GM12872 (cell line): ENCODE measurements around the gene UBE2L5.

Experiments used
- TF ChIP-seq, protein P1 (sequence below): IDR thresholded peaks from 3 replicates; pipeline ENCODE4 v1.5.1; 2011; ENCODE audit warnings: low read depth, mild to moderate bottlenecking, low read length, moderate library complexity; ENCODE audit not compliant: insufficient read depth

Gene UBE2L5

DNA sequence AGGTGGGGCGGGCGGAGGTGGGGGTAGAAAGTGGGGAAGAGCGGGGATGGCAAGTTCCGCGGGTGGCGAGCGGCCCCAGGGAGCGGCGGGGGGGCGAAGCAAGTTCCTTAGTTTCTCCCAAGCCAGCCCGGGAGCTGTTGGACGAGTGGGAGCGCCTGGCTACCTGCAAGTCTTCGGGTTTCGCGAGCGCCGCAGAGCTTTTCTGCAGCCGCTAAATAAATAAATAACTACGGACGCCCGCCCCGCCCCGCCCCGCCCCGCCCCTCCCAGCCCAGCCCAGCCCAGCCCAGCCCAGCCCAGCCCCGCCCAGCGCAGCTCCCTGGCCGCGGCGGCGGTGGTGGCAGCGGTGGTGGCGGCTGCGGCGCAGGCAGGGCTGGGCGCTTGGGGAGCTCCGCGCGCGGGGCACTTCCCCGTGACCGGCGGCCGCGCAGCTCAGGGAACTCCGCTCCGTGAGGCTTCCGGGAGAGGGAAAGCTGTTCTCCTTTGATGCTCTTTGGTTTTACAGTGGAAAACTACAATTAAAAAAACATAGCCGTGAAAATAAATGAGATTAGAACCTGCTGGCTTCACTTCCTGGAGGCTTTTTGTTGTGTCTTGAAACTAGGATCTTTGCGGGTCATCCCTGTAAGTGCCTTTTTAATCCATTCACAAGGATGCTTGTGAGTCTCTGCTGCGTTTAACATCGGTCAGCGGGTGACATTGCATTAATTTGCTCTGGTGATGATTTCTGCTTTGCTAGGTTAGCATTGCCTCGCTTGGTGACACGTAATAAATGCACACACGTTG, at the start of gene UBE2L5:
Gene UBE2L5 (plus strand): TSS at position 440 of the 786 bp plus-strand sequence. CDS start 5,498 bp downstream, outside the sequence.
- TF ChIP-seq, protein P1, sequence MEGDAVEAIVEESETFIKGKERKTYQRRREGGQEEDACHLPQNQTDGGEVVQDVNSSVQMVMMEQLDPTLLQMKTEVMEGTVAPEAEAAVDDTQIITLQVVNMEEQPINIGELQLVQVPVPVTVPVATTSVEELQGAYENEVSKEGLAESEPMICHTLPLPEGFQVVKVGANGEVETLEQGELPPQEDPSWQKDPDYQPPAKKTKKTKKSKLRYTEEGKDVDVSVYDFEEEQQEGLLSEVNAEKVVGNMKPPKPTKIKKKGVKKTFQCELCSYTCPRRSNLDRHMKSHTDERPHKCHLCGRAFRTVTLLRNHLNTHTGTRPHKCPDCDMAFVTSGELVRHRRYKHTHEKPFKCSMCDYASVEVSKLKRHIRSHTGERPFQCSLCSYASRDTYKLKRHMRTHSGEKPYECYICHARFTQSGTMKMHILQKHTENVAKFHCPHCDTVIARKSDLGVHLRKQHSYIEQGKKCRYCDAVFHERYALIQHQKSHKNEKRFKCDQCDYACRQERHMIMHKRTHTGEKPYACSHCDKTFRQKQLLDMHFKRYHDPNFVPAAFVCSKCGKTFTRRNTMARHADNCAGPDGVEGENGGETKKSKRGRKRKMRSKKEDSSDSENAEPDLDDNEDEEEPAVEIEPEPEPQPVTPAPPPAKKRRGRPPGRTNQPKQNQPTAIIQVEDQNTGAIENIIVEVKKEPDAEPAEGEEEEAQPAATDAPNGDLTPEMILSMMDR, result no peak

DNA sequence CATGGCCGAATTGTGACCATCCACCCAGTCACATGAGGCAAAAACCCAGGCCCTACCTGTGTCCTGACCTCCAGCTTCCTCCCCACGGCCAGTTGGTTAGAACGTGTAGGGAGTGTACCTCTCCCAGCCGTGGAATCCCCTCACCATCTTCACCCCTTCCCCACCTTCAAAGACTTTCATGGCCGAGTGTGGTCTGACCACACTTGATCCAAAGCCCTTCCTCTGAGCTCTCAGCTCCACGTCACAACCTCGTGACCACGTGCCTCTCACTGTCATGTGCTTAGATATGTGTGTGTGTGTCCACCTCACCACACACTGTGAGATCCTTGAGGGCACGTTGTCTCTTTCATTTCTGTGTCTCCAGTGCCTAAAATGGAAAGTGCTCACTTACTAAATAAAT, 48.6 kb upstream of the UBE2L5 start:
- TF ChIP-seq, protein P1, result no peak

DNA sequence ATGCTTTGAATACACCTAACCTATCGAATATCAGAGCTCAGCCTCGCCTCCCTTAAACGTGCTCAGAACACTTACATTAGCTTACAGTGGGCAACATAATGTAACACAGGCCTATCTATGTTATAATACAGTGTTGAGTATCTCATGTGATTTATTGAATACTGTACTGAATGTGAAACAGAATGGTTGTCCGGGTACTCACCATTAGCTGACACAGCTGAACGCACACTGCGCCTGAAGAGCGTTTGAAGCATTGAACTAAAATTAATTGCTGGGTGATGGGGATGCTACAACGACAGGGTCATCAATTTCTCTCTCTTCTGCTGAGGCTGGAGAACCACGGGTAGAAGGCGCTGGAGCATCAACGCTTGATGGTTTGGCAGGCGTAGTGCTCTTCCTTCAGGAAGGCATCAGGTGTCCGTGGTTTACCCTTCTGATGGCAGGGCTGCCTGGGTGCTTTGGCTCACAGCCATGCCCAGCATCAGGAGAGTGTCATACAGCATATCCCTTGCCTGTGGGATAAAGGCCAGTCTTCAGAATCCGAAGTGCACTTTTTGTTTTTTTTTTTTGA, 46.9 kb upstream of the UBE2L5 start:
- TF ChIP-seq, protein P1, result no peak

DNA sequence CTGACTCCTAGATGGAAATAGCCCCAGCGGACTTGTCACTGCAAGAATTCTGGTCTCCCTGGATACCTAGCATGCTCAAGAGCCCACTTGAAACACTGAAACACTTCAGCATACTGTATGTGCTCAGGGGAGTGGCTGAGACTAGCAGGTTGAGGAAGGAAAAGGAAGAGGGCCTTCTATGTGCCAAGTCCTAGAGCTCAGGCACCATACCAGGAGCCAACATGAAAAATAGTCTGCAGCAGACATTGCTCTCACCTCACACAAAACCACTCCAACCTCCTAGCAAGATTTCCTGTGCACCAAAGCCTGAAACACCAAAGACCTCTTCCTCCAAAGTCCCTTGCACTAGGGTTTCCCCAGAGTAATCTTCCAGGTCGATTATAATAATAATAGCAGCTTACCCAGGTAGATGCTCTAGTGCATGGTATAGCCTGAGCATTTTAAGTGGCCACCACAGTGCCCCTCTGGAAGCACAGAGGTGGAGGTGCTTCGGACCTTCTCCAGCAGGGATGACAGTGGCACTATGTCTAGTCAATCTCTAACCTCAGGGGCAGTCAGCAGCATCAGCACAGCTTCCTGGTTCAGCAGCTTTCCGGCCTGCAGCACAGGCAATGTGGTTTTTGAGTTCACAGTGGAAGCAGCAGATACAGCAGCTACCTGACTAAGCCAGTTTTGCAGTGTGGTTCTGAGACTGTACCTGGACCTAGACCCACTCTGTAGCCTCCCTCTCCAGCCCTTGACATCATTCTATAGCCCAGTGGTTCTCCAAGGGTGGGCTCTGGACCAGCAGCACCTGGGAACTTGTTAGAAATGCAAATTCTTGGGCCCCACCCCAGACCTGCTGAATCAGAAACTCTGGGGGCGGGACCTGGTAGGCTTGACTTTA, 45.6 kb upstream of the UBE2L5 start:
- TF ChIP-seq, protein P1, result peak; percentile 25; the same call in 1 of the 3 replicates

DNA sequence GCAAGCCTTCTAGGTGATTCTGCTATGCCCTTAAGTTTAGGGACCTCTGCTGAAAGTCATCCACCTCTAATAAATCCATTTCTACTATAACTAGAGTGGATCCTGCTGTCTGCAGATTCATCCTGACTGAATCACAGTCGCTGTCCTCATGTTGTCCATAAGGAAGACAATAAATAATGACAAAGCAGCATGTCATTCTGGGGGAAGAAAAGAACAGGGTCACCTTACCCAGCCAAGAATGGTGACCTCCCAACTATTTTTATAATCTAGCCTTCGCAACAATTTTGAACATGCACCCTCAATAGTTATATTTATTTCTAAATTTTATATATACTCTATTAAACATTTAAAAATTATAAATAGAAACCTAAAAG, 45.0 kb upstream of the UBE2L5 start:
- TF ChIP-seq, protein P1, result no peak

DNA sequence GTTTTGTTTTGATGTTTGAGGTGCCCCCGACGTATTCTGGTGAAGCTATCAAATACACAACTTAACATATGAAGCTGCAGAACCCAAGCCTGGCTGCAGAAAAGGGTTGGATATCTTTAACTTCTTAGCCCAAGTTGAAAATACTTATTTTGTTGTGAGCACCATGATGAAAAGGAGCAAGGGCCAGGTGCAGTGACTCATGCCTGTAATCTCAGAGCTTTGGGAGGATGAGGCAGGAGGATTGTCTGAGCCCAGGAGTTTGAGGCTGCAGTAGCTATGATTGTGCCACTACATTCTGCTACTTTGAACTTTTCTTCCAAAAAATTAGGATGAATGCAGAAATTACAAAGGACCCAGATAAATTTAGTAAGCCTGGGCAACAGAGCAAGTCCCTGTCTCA, 44.1 kb upstream of the UBE2L5 start:
- TF ChIP-seq, protein P1, result no peak

DNA sequence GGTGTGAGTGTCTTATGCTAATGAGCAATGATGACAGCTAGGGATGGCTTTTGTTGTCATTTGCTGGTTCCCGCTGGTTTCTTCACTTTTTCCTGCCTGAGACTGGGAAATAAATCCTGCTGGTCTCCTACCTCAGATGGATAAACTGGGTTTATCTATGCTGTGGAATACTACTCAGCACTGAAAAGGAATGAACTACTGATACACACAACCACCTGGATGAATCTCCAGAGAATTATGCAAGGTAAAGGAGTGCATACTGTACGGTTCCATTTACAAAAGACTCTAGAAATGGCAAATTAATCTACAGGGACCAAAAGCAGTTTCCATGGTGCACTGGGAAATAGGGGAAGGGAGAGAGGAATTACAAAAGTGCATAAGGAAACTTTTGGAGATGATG, 41.2 kb upstream of the UBE2L5 start:
- TF ChIP-seq, protein P1, result no peak
